LHCN-M2 (cell line): ENCODE data around the gene BAMBI. TPM values are rescaled to one million over a fixed set of nuclear protein-coding genes. Genes with fewer than 3 reads are reported as not detected.
"Not testable (repeated sequence)": the region's sequence is repeated elsewhere in the genome, so short reads cannot be mapped to it uniquely, and the experiment has no call there.

Experiments used
- DNase-seq: peaks from one replicate; pipeline ENCODE4 v3.0.0-alpha.2; 2012; ENCODE audit warnings: low read depth
- polyA plus RNA-seq: library from polyadenylated mRNA; unstranded; fragments of >200 nt; gene quantifications from one replicate; pipeline ENCODE4 v1.2.1, GENCODE V29; 2012; ENCODE audit warnings: missing spikeins
- total RNA-seq: library from RNA; depleted of rRNA; stranded (reverse); fragments of >200 nt; gene quantifications from 2 replicates; pipeline ENCODE4 v1.2.3, GENCODE V29; 2014; rRNA removed

The BAMBI gene
- total RNA-seq, result 0.80 and 1.7 TPM in 2 replicates
- 4.0 TPM for polyA plus RNA-seq

DNA sequence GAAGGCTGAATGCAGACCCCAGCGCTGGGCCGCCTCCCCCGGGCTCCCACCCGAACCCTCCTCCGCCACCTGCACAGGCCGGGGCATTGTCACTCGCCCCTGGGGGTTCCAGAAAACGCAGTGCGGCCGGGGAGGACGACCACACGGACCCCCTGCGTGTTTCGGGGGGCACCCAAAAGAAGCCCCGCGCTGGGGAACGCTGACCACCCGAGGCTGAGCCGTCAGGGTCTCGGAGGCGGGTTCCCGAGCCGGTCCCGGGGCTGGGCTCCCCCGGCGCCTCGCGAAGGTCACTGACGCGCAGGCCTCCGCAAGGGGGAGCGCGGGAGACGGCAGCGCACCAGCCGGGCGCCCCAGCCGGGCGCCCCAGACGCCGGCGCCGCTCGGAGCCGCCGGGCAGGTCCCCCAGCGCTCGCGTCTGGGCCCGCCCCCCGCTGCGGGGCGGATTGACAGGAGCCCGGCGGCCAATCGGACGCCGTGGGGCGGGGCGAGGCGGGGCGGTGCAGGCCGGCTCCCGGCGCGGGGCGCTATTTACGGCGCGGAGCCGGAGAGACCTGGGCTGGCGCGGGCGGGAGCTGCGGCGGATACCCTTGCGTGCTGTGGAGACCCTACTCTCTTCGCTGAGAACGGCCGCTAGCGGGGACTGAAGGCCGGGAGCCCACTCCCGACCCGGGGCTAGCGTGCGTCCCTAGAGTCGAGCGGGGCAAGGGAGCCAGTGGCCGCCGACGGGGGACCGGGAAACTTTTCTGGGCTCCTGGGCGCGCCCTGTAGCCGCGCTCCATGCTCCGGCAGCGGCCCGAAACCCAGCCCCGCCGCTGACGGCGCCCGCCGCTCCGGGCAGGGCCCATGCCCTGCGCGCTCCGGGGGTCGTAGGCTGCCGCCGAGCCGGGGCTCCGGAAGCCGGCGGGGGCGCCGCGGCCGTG, at the start of gene BAMBI:
Gene BAMBI (plus strand): TSS at position 554 of the 920 bp plus-strand sequence. CDS start 377 bp downstream, outside the sequence.
- DNase-seq, result peak; percentile 83

GRCh38 chr10:28628184-28628893, 49.0 kb upstream of the BAMBI start:
- DNase-seq, result peak; percentile 64

GRCh38 chr10:28631896-28632583, 45.3 kb upstream of the BAMBI start:
- peak; percentile 18 for DNase-seq

GRCh38 chr10:28632584-28632945, 44.8 kb upstream of the BAMBI start:
- no peak for DNase-seq

DNA sequence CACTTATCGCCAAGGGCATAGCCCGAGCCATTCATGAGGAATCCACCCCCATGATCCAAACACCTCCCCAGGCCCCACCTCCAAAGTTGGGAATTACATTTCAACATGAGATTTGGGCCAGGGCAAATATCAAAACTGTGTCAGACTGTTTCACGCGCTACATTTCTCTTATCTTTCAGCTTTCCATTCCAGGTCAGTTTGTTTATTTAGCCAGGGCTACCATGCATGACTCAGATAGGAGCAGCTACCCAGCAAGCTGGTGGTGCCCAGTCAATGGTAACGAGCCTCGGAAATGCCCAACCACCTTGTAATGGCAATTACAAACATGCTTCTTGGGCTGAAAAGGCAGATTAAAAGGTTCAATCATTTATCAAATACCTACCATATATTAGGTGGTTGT, 43.6 kb upstream of the BAMBI start:
- no peak for DNase-seq

- no peak for DNase-seq
Observed at GRCh38 chr10:28637346-28637745, 40.0 kb upstream of the BAMBI start.

DNA sequence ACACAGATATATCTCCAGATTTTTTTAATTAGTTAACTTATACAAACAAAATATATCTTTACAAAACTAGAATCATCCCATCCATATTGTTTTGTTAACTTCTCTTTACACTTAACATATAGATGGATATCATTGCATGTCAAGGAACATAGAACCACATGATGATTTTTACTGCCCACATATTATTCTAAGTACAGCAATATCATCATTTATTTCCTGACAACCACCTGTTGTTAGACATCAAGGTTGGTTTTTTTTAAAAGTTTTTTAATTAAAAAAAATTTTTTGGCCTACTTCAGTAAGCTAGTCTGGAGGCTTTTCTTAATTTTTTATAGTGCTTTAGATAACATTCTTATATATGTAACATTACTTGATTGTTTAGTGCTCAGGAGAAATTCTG, 38.9 kb upstream of the BAMBI start:
- no peak for DNase-seq

- no peak for DNase-seq
Observed at GRCh38 chr10:28640551-28640950, 36.8 kb upstream of the BAMBI start.

- DNase-seq, result no peak
Observed at GRCh38 chr10:28644647-28645046, 32.7 kb upstream of the BAMBI start.

GRCh38 chr10:28652106-28652505, 25.2 kb upstream of the BAMBI start:
- no peak for DNase-seq

DNA sequence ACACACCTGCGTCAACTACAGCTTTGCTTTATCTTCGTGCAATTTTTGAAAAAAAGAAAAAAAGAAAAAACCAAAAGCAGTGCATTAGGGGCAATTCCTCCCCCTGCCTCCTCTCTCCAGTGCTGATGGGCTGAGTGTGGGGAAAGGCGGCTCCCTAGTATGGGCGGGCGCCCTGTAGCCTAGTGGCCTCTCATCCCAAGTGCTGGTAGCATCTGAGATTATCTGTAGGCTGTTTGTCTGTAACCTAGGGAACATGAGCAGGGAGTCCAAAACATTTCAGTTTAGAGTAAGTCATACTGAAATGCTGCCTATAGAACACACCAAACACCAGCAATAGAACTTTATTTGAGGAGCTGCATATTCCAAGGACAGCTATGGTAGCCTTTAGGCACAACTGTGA, 24.6 kb upstream of the BAMBI start:
- DNase-seq, result no peak

- not testable (repeated sequence) for DNase-seq
Observed at GRCh38 chr10:28658824-28659223, 18.5 kb upstream of the BAMBI start.

DNA sequence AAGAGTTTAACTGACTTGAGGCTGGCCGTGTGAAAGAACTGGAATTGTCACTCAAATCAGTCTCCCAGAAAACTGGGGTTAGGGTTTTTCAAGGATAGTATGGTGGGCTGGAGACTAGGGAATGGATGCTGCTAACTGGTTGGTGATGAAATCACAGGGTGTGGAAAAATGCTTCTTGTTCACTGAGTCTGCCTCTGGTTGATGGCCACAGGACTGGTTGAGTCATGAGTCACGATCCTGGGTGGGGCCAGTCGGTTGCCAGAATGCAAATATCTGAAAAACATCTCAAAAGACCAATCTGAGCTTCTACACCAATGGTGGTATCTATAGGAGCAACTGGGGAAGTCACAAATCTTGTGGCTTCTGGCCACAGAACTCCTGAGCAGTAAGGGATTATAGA, 16.3 kb upstream of the BAMBI start:
- peak; percentile 73 for DNase-seq

- DNase-seq, result peak; percentile 77
Observed at GRCh38 chr10:28663576-28664368, 13.5 kb upstream of the BAMBI start.

- peak; percentile 31 for DNase-seq
Observed at GRCh38 chr10:28664369-28664740, 13.0 kb upstream of the BAMBI start.

- DNase-seq, result no peak
Observed at GRCh38 chr10:28666751-28667467, 10.4 kb upstream of the BAMBI start.

DNA sequence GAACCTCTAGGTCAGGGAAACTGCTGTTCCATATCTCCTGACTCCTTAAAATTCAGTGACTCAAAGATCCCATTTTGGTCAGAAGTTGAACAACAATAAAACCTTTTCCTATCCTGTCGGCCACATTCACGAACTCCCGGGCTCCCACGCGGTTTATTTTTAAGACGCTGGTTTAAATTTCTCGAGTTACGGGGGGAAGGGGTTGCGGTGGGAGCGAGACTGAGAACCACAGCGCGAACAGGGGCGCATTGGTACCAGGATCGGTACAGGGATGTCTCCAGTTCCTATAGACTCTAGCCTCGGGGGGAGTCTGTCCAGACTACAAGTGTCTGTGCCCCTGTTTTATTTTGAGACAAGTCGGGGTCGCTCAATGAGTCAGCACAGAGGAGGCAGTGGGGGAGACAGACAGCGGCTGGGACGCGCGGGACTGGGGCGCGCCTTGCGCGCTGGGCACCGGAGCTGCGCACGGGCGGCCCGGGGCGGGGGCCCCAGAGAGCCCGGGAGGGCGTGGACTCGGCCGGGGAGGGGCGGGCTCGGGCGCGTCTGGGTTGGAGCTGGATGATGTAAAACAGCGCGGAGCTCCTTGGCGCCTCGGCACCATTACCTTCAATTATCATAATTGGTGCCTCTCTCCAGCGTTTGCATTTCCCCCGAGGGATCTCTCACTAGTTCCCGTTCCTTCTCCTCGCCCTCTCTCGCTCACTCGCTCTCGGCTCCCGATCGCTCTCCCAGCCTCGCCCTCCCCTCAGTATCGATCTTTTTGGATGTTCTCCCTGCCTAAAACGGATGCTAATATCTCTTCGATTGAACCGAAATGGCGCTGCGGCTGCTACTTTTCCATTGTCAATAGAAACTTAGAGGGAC, 8.7 kb upstream of the BAMBI start:
- no peak for DNase-seq

DNA sequence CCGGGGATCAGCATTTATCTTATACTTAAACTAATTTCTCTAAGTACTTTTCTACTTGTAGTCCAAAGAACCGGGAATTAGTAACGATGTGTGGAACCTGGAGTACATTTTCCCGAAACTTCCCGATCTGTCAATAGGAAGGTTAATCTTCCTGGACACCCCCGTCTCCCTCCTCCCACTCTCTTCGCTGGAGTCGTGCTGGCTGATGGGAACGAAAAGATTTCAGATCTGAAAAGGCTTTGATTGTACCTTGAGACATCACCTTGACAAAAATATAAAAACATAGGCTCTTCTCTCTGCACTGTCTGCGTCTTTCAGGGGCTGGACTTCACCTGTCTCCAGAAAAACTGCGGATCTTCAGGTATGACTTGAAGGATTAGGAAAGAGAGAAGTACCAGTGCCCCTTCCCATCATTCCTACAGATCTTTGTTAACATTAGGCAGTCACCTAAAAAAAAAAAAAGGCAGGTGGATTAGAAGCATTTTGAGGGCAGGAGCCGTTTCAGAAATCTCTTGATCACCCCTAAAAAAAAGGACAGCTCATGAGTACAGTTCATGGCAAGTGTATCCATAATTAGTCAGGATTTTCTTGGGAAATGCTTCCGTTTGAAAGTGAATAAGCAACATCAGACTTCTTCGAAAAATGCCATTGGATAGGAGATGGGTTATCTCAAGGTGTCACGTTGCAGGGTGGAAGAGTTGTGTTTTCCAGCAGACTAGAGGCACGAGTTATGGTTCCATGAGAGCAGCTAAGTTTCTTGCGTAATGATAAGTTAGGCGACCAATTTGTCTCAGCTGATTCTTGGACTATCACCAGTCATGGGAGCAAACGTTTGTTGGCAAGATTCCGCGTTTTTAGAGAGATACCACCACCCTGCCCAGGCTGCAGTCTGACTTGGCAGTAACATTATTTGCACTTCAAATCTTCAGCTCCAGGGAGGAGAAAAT, 7.8 kb upstream of the BAMBI start:
- no peak for DNase-seq

DNA sequence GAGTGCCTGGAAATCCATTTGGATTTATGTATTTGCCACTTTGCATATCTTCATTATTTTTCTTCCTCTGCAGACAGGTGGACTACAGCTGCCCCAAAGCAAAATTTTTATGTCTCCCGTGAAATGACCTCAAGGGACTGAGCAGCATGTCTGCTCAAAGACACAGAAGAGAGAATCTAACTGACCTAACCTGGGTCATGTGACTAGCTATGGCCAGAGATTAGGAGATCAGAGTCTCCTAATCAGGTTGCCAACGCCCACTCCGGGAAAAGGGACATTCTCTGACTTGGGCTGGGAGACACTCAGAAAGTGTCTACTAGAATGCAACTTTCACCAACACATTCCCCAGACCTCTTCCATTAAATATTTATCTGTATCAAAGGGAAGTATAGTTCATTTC, 2.5 kb upstream of the BAMBI start:
- DNase-seq, result no peak
